HG03135 (cell line): Measurements from ENCODE around the gene RBM6.
"Not testable (repeated sequence)": the region's sequence is repeated elsewhere in the genome, so short reads cannot be mapped to it uniquely, and the experiment has no call there.

Experiments used
- ATAC-seq: cut with Tn5 transposase; IDR thresholded peaks from one replicate; pipeline ENCODE4 v1.9.1; 2021; ENCODE audit warnings: mild to moderate bottlenecking, moderate library complexity; ENCODE audit not compliant: unreplicated experiment

RBM6 gene, protein sequence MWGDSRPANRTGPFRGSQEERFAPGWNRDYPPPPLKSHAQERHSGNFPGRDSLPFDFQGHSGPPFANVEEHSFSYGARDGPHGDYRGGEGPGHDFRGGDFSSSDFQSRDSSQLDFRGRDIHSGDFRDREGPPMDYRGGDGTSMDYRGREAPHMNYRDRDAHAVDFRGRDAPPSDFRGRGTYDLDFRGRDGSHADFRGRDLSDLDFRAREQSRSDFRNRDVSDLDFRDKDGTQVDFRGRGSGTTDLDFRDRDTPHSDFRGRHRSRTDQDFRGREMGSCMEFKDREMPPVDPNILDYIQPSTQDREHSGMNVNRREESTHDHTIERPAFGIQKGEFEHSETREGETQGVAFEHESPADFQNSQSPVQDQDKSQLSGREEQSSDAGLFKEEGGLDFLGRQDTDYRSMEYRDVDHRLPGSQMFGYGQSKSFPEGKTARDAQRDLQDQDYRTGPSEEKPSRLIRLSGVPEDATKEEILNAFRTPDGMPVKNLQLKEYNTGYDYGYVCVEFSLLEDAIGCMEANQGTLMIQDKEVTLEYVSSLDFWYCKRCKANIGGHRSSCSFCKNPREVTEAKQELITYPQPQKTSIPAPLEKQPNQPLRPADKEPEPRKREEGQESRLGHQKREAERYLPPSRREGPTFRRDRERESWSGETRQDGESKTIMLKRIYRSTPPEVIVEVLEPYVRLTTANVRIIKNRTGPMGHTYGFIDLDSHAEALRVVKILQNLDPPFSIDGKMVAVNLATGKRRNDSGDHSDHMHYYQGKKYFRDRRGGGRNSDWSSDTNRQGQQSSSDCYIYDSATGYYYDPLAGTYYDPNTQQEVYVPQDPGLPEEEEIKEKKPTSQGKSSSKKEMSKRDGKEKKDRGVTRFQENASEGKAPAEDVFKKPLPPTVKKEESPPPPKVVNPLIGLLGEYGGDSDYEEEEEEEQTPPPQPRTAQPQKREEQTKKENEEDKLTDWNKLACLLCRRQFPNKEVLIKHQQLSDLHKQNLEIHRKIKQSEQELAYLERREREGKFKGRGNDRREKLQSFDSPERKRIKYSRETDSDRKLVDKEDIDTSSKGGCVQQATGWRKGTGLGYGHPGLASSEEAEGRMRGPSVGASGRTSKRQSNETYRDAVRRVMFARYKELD

DNA sequence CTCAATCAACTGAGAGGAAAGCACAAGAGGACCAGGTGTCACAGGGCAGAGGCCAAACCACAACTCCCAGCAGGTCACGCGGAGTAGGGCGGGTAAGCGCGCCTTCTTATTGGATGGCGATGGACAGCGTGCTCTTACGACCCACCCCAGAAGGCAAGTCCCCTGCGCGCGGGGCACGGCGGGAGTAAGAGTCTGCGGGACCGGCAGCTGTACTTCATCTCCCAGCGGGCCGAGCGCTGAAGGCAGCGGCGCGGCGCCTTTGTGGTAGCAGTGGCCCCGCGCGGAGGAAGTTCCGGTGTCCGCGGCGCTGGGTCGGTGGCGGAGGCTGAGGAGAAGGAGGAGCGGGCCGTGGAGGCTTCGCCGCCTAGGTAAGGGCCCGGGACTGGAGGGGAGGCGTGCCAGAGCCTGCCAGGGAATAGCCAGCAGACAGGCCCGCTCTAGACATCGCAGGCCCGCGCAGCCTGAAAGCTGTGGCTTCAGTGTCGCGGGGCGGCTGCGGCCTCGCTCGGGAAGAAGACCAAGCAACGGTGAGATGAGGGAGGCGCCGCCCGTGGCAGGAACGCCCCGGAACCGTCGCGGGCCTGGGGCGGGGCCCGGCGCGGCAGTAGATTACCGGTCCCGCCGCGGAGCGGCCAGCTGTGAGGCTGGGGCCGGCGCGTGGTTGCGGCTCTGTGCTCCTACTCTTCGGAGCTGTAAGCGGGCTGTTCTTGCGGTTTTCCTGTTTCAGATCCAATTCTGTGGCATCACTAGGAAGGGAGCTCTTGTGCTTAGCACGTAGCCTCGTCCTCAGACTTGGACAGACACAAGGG lies at the start of gene RBM6:
Gene RBM6, plus strand, starts transcription at position 293 of the 809 bp plus-strand sequence. CDS start 22,492 bp downstream, outside the sequence.
- ATAC-seq: peak; percentile 90

- ATAC-seq: no peak
Measured at GRCh38 chr3:49895791-49896190, 44.2 kb upstream of the RBM6 start.

DNA sequence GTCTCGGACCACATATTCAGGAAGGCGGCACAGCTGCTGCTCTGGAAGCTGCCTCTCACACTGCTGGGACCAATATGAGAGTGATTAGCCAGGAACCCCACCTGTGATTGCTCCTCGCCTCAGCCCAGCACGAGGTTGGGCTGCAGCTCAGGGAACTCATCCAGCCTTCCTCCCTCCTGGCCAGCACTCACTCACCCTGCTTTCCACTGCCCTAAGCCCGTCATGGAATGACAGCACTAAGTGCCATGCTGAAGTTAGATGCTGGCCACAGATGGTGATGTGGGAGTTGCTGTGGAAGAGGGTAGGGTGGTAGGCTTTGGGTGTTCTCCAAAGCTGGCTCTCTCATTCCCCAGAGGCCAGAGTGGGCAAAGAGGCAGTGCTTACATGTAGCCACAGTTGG lies 43.6 kb upstream of the RBM6 start:
- no peak for ATAC-seq

GRCh38 chr3:49898991-49899390 lies 41.0 kb upstream of the RBM6 start:
- ATAC-seq: no peak

DNA sequence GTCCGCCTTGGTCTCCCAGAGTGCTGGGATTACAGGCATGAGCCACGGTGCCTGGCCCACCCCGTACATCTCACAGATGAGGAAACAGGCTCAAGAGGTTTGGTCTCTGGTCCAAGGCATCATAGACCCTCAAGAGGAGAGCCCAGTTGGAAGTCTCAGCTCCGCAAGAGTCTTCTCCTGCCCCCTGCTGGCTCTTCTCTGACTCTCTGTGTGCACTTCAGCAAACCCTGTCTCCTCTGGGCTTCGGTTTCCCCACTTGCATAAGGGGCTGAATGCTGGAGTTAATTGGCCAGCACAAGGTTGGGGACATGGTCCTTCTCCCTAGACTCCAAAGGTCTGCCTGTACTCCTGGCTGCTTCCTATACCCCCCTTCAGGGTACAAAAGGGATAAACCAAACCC lies 40.1 kb upstream of the RBM6 start:
- ATAC-seq: no peak

DNA sequence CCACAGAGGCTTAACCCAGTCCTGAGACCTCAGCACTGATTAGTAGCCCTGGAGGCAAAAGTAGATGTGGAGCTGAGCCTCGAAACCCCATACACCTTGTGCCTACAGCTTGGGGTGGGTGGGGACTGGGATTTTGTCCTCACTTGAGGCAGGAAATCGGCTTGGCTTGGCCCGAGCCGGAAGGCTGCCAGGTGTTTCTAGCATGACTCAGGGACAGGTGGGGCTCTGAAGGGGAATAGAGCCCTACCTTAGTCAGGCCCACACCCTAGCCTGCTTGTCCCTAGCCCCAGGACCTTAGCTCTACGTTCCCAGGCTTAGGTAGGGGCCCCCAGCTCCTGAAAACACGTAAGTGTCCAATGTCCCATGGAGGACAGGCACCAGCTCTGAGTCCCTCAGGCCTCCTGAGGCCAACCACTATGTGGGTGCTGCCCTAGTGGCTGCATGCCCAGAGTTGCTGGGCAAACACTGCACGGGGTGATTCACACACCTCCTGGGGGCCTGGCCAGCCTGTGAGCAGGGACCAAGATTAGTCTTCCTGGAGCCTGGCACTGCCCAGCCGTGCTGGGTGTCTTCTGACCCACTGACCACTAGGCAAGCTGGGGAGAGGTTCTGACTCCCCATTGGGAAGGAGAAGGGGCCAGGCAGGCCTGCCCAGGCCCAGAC lies 39.3 kb upstream of the RBM6 start:
- ATAC-seq: no peak

- no peak for ATAC-seq
Measured at GRCh38 chr3:49901366-49902339, 38.3 kb upstream of the RBM6 start.

DNA sequence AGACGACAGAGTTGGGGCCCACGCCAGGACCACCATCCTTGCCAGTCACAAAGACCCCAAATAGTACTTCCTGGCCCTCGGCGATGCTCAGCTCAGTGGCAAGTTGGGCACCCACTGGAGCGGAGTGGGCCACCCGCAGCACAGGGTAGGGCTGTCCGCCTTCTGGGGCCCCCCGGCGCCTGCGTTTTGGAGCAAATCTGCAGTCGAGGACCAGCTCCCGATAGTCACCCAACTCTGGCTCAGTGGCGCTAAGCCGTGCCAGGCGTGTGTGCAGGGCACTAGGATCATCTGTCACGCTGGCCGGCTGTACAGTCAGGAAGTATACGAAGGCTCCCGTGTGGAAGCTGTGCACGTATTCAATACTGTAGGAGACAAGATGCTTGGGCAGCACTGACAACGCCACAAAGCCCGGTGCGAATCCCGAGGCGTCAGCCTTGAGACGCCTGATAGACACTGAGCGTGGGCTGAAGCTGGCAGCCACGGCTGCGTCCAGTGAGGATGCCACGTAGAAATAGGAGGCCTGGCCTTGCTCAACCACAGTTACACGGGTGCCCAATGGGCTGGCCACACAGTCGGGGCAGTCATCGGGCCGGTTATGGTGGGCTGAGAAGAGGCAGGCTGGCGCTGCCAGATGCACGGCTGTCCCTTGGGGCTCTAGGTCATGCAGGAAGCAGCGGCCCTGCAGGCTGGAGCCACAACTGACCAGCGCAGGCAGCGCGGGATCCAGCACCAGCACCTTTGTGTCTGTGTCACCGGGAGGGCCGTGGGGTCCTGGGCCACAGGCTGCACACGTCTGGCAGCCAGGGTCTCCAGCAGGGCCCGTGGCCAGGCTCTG lies 37.2 kb upstream of the RBM6 start:
- no peak for ATAC-seq

- peak; percentile 64 for ATAC-seq
Measured at GRCh38 chr3:49903451-49904424, 36.2 kb upstream of the RBM6 start, which contains the start of gene MST1R. TSS of gene MST1R (minus strand) at chr3:49903873. CDS start at chr3:49903609, 264 bp downstream.

GRCh38 chr3:49904448-49904847 lies 35.5 kb upstream of the RBM6 start:
- ATAC-seq: not testable (repeated sequence)

DNA sequence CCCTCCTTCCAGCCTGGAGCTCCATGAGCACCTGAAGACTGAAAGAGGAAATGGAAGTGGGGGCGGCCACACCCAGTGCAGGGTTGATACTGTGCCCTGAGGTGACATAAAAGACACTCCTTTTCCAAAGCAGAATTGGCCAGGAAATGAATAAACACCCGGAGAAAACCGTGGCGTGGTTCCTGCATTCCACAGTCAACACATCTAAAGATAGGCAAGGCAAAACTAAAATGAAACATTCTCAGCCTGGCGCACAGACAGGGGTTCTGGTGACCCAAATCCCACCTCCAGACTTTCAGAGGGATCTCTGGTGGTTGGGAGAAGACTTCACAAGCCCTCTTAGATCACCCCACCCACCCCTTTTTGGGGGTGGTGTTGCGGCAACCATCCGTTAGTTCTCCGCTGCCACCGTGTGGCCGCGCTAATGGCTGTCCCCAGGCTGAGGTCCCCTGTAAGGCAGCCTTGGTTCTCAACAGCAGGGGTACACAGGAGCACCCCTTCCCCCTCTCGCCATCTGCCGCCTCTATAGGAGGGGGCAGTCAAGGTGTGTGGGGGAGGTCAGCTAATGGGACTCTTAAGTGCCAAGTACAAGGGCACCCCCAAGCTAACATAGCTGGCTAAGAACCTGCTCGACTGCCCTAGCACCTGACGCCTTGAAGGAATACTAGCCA lies 33.7 kb upstream of the RBM6 start:
- no peak for ATAC-seq

GRCh38 chr3:49908373-49909199 lies 31.4 kb upstream of the RBM6 start:
- ATAC-seq: no peak

DNA sequence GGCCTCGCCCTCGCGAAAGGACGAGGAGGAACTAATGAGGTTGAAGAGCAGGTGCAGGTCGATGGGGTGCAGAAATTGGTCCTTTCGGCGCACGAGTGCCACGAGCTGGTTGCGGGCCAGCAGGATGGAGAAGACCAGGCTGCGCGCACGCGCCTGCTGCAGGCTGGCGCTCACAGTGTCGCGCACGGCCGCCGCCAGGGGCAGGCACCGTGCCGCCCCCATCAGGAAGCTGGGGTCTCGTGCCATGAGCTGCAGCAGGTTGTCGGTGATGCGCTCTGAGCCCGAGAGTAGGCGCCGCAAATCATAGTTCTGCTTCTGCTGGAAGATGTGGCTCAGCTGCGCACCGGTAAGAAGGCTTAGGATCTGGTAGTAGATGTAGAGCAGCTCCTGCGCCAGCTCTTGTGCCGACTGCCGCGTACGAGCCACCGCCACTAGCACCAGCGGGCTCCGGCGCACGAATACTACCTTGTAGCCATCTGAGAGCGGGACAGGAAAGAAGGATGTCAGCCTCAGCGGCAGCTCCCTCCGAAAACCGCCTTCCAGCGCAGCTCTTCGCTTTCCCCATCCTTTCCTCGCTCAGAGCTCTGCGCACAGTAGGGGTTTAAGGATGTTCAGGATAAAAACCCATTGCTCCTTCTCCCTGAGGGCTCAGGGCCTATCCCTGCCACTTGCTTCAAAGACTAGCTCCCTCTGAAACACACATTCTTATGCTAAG lies 29.4 kb upstream of the RBM6 start:
- no peak for ATAC-seq

DNA sequence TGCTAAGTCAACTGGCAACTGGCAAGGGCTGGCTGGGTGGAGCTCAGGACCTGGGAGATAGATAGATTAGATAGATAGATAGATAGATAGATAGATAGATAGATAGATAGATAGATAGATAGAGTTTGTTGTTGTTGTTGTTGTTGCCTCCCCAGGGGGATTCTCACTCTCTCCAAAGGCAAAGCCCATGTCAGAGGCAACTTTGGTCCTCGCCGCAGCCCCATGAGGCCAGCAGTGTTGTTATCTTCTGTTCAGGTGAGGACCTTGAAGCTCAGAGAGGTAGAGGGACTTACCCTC lies 28.9 kb upstream of the RBM6 start:
- ATAC-seq: no peak

DNA sequence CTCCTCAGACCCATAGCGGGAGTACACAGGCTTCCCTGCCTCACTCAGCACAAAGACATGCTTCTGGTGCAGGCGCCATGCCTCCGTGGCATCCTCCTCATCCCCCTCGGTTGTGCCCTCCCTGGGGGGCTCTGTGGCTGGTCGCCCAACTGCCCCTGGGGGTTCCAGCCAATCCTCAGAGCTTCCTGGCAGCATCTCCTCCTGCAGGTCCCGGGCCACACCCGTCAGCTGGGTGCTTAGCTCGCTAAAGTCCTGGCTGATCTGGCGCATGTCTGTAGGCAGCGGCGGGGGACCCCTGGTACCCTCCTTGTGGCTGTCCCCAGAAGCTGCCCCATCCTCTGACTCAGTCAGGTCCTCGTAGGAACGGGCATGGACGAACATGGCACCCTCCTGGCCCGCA lies 28.3 kb upstream of the RBM6 start:
- ATAC-seq: no peak
